HEK293 (cell line): ENCODE results near the gene LZTR1.
A peak's percentile ranks its signal among the peaks of the same experiment; 100 is the strongest.

Experiments used
- FEZF1 ChIP-seq: fragments of 450-650 bp; formaldehyde crosslinking; IDR thresholded peaks from 2 replicates; pipeline ENCODE4 v1.5.1; 2016; ENCODE audit warnings: missing biosample characterization, missing genetic modification characterization
- GLI2 ChIP-seq: fragments of 450-650 bp; formaldehyde crosslinking; IDR thresholded peaks from 2 replicates; pipeline ENCODE4; 2017; ENCODE audit warnings: missing biosample characterization, missing genetic modification characterization, low read depth, borderline replicate concordance
- KLF16 ChIP-seq: fragments of 450-650 bp; formaldehyde crosslinking; IDR thresholded peaks from 2 replicates; pipeline ENCODE4 v1.5.1; 2017; ENCODE audit warnings: missing biosample characterization, missing genetic modification characterization
- MEIS1 ChIP-seq: sonication (generic); formaldehyde crosslinking; IDR thresholded peaks from 2 replicates; pipeline ENCODE4 v1.8.1; 2022; ENCODE audit warnings: missing genetic modification reagents, mild to moderate bottlenecking, borderline replicate concordance
- SP7 ChIP-seq: fragments of 450-650 bp; formaldehyde crosslinking; IDR thresholded peaks from 2 replicates; pipeline ENCODE4 v1.5.1; 2016; ENCODE audit warnings: missing biosample characterization, missing genetic modification characterization
- TRIM28 ChIP-seq: IDR thresholded peaks from 2 replicates; pipeline ENCODE4 v1.6.1; 2011; ENCODE audit warnings: low read length, control low read depth, borderline replicate concordance
- ZNF155 ChIP-seq: fragments of 450-650 bp; formaldehyde crosslinking; IDR thresholded peaks from 2 replicates; pipeline ENCODE4 v1.5.1; 2016; ENCODE audit warnings: missing biosample characterization, missing genetic modification characterization
- ZNF214 ChIP-seq: fragments of 450-650 bp; formaldehyde crosslinking; IDR thresholded peaks from 2 replicates; pipeline ENCODE4 v1.5.1; 2017; ENCODE audit warnings: missing biosample characterization, mild to moderate bottlenecking, missing genetic modification characterization, borderline replicate concordance
- ZNF416 ChIP-seq: fragments of 450-650 bp; formaldehyde crosslinking; IDR thresholded peaks from 2 replicates; pipeline ENCODE4 v1.5.1; 2016; ENCODE audit warnings: missing biosample characterization, missing genetic modification characterization
- ZNF423 ChIP-seq: fragments of 450-650 bp; formaldehyde crosslinking; IDR thresholded peaks from 2 replicates; pipeline ENCODE4 v1.5.1; 2016; ENCODE audit warnings: missing biosample characterization, missing genetic modification characterization
- ZNF433 ChIP-seq: fragments of 450-650 bp; formaldehyde crosslinking; IDR thresholded peaks from 2 replicates; pipeline ENCODE4 v1.5.1; 2016; ENCODE audit warnings: missing biosample characterization, missing genetic modification characterization, low read depth
- ZNF571 ChIP-seq: fragments of 450-650 bp; formaldehyde crosslinking; IDR thresholded peaks from 2 replicates; pipeline ENCODE4 v1.5.0; 2017; ENCODE audit warnings: missing biosample characterization, missing genetic modification characterization
- ZNF654 ChIP-seq: fragments of 450-650 bp; formaldehyde crosslinking; IDR thresholded peaks from 2 replicates; pipeline ENCODE4 v1.5.1; 2016; ENCODE audit warnings: low read depth, missing biosample characterization, missing genetic modification characterization
- ZNF776 ChIP-seq: fragments of 450-650 bp; formaldehyde crosslinking; IDR thresholded peaks from 2 replicates; pipeline ENCODE4 v1.5.0; 2017; ENCODE audit warnings: missing biosample characterization, missing genetic modification characterization, borderline replicate concordance
- ZSCAN30 ChIP-seq: fragments of 450-650 bp; IDR thresholded peaks from 2 replicates; pipeline ENCODE4 v1.5.1; 2018; ENCODE audit warnings: missing biosample characterization, mild to moderate bottlenecking, missing genetic modification characterization, moderate library complexity
- ZXDB ChIP-seq: fragments of 450-650 bp; formaldehyde crosslinking; IDR thresholded peaks from 2 replicates; pipeline ENCODE4 v1.5.1; 2016; ENCODE audit warnings: missing biosample characterization, missing genetic modification characterization
- TF ChIP-seq, protein P1 (sequence below): fragments of 450-650 bp; formaldehyde crosslinking; IDR thresholded peaks from 2 replicates; pipeline ENCODE4 v1.5.1; 2016; ENCODE audit warnings: missing biosample characterization, missing genetic modification characterization, borderline replicate concordance
- TF ChIP-seq, protein P2 (sequence below): fragments of 450-650 bp; formaldehyde crosslinking; IDR thresholded peaks from 2 replicates; pipeline ENCODE4 v1.5.1; 2016; ENCODE audit warnings: missing biosample characterization, missing genetic modification characterization, borderline replicate concordance
- TF ChIP-seq, protein P3 (sequence below): fragments of 450-650 bp; formaldehyde crosslinking; IDR thresholded peaks from 2 replicates; pipeline ENCODE4 v1.5.1; 2017; ENCODE audit warnings: missing biosample characterization, missing genetic modification characterization
- TF ChIP-seq, protein P4 (sequence below): sonication (generic); formaldehyde crosslinking; IDR thresholded peaks from 2 replicates; pipeline ENCODE4 v1.8.1; 2022; ENCODE audit warnings: mild to moderate bottlenecking, moderate library complexity, missing genetic modification reagents
- TF ChIP-seq, protein P5 (sequence below): fragments of 450-650 bp; formaldehyde crosslinking; IDR thresholded peaks from 2 replicates; pipeline ENCODE4 v1.5.1; 2017; ENCODE audit warnings: missing biosample characterization, missing genetic modification characterization
- TF ChIP-seq, protein P6 (sequence below): fragments of 450-650 bp; formaldehyde crosslinking; IDR thresholded peaks from 2 replicates; pipeline ENCODE4 v1.5.1; 2017; ENCODE audit warnings: missing biosample characterization, mild to moderate bottlenecking, missing genetic modification characterization, moderate library complexity

LZTR1 gene

DNA sequence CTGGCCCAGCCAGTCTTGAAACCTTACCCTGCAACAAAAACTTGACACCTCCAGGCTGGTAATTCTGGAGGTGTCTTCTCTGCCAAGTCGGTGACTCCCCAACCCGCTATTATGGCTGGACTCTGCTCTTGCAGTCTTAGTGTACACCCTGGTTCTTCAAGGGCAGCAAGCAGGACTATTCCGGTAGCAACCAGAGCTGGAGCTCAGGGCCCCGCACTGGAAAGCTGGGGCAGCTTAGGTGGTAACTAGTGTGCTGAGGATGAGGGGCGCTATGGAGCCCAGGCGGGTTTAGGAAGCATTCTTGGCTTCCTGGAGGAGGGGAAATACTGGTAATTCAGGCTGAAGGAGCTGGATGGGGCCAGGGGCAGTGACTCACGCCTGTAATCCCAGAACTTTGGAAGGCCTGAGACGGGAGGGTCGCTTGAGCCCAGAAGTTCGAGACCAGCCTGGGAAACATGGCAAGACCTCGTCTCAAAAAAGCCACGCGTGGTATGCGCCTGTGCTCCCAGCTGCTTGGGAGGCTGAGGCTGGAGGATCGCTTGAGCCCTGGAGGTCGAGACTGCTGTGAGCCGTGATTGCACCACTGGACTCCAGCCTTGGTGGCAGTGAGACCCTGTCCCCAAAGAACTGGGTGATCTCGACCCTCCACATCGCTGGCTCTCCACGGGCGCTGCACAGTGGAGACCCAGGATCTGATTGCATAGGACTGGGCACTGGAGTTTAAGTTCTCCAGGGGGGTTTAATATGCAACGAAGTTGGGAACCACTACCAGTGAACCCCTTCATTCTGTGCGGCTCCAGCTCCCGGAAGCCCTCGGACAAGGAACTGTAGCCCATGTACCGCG is 25.6 kb upstream of the LZTR1 start (continued):
- no peak for TF ChIP-seq ZNF214 (tag by site-specific recombination)
- TF ChIP-seq ZNF571 (tag by site-specific recombination): no peak
- TF ChIP-seq, protein P1, sequence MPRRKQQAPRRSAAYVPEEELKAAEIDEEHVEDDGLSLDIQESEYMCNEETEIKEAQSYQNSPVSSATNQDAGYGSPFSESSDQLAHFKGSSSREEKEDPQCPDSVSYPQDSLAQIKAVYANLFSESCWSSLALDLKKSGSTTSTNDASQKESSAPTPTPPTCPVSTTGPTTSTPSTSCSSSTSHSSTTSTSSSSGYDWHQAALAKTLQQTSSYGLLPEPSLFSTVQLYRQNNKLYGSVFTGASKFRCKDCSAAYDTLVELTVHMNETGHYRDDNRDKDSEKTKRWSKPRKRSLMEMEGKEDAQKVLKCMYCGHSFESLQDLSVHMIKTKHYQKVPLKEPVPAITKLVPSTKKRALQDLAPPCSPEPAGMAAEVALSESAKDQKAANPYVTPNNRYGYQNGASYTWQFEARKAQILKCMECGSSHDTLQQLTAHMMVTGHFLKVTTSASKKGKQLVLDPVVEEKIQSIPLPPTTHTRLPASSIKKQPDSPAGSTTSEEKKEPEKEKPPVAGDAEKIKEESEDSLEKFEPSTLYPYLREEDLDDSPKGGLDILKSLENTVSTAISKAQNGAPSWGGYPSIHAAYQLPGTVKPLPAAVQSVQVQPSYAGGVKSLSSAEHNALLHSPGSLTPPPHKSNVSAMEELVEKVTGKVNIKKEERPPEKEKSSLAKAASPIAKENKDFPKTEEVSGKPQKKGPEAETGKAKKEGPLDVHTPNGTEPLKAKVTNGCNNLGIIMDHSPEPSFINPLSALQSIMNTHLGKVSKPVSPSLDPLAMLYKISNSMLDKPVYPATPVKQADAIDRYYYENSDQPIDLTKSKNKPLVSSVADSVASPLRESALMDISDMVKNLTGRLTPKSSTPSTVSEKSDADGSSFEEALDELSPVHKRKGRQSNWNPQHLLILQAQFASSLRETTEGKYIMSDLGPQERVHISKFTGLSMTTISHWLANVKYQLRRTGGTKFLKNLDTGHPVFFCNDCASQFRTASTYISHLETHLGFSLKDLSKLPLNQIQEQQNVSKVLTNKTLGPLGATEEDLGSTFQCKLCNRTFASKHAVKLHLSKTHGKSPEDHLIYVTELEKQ (tag by site-specific recombination): no peak
- no peak for TF ChIP-seq TRIM28
- no peak for TF ChIP-seq FEZF1 (tag by site-specific recombination)
- no peak for TF ChIP-seq ZNF776 (tag by site-specific recombination)
- no peak for TF ChIP-seq ZSCAN30 (tag by site-specific recombination)
- no peak for TF ChIP-seq ZNF416 (tag by site-specific recombination)
- peak; percentile 51 for TF ChIP-seq SP7
- TF ChIP-seq ZXDB (tag by site-specific recombination): no peak
- TF ChIP-seq, protein P2, sequence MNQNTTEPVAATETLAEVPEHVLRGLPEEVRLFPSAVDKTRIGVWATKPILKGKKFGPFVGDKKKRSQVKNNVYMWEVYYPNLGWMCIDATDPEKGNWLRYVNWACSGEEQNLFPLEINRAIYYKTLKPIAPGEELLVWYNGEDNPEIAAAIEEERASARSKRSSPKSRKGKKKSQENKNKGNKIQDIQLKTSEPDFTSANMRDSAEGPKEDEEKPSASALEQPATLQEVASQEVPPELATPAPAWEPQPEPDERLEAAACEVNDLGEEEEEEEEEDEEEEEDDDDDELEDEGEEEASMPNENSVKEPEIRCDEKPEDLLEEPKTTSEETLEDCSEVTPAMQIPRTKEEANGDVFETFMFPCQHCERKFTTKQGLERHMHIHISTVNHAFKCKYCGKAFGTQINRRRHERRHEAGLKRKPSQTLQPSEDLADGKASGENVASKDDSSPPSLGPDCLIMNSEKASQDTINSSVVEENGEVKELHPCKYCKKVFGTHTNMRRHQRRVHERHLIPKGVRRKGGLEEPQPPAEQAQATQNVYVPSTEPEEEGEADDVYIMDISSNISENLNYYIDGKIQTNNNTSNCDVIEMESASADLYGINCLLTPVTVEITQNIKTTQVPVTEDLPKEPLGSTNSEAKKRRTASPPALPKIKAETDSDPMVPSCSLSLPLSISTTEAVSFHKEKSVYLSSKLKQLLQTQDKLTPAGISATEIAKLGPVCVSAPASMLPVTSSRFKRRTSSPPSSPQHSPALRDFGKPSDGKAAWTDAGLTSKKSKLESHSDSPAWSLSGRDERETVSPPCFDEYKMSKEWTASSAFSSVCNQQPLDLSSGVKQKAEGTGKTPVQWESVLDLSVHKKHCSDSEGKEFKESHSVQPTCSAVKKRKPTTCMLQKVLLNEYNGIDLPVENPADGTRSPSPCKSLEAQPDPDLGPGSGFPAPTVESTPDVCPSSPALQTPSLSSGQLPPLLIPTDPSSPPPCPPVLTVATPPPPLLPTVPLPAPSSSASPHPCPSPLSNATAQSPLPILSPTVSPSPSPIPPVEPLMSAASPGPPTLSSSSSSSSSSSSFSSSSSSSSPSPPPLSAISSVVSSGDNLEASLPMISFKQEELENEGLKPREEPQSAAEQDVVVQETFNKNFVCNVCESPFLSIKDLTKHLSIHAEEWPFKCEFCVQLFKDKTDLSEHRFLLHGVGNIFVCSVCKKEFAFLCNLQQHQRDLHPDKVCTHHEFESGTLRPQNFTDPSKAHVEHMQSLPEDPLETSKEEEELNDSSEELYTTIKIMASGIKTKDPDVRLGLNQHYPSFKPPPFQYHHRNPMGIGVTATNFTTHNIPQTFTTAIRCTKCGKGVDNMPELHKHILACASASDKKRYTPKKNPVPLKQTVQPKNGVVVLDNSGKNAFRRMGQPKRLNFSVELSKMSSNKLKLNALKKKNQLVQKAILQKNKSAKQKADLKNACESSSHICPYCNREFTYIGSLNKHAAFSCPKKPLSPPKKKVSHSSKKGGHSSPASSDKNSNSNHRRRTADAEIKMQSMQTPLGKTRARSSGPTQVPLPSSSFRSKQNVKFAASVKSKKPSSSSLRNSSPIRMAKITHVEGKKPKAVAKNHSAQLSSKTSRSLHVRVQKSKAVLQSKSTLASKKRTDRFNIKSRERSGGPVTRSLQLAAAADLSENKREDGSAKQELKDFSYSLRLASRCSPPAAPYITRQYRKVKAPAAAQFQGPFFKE: no peak
- no peak for TF ChIP-seq ZNF654
- no peak for TF ChIP-seq ZNF423 (tag by site-specific recombination)
- TF ChIP-seq MEIS1: no peak
- TF ChIP-seq ZNF433 (tag by site-specific recombination): no peak
- no peak for TF ChIP-seq KLF16
- TF ChIP-seq, protein P3, sequence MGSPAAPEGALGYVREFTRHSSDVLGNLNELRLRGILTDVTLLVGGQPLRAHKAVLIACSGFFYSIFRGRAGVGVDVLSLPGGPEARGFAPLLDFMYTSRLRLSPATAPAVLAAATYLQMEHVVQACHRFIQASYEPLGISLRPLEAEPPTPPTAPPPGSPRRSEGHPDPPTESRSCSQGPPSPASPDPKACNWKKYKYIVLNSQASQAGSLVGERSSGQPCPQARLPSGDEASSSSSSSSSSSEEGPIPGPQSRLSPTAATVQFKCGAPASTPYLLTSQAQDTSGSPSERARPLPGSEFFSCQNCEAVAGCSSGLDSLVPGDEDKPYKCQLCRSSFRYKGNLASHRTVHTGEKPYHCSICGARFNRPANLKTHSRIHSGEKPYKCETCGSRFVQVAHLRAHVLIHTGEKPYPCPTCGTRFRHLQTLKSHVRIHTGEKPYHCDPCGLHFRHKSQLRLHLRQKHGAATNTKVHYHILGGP (tag by site-specific recombination): no peak
- TF ChIP-seq ZNF155 (tag by site-specific recombination): no peak
- TF ChIP-seq, protein P4, sequence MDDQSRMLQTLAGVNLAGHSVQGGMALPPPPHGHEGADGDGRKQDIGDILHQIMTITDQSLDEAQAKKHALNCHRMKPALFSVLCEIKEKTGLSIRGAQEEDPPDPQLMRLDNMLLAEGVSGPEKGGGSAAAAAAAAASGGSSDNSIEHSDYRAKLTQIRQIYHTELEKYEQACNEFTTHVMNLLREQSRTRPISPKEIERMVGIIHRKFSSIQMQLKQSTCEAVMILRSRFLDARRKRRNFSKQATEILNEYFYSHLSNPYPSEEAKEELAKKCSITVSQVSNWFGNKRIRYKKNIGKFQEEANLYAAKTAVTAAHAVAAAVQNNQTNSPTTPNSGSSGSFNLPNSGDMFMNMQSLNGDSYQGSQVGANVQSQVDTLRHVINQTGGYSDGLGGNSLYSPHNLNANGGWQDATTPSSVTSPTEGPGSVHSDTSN (CRISPR knock-in tag): no peak
- TF ChIP-seq, protein P5, sequence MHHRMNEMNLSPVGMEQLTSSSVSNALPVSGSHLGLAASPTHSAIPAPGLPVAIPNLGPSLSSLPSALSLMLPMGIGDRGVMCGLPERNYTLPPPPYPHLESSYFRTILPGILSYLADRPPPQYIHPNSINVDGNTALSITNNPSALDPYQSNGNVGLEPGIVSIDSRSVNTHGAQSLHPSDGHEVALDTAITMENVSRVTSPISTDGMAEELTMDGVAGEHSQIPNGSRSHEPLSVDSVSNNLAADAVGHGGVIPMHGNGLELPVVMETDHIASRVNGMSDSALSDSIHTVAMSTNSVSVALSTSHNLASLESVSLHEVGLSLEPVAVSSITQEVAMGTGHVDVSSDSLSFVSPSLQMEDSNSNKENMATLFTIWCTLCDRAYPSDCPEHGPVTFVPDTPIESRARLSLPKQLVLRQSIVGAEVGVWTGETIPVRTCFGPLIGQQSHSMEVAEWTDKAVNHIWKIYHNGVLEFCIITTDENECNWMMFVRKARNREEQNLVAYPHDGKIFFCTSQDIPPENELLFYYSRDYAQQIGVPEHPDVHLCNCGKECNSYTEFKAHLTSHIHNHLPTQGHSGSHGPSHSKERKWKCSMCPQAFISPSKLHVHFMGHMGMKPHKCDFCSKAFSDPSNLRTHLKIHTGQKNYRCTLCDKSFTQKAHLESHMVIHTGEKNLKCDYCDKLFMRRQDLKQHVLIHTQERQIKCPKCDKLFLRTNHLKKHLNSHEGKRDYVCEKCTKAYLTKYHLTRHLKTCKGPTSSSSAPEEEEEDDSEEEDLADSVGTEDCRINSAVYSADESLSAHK: no peak
- no peak for TF ChIP-seq GLI2 (tag by site-specific recombination)
- TF ChIP-seq, protein P6, sequence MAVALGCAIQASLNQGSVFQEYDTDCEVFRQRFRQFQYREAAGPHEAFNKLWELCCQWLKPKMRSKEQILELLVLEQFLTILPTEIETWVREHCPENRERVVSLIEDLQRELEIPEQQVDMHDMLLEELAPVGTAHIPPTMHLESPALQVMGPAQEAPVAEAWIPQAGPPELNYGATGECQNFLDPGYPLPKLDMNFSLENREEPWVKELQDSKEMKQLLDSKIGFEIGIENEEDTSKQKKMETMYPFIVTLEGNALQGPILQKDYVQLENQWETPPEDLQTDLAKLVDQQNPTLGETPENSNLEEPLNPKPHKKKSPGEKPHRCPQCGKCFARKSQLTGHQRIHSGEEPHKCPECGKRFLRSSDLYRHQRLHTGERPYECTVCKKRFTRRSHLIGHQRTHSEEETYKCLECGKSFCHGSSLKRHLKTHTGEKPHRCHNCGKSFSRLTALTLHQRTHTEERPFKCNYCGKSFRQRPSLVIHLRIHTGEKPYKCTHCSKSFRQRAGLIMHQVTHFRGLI (tag by site-specific recombination): no peak
